AG09319 (cell line): ENCODE measurements around the gene USH1C.

Source experiments
- DNase-seq: peaks from one replicate; pipeline ENCODE4 v3.0.0-alpha.2; 2010; ENCODE audit warnings: low read depth; ENCODE audit errors: extremely low read depth
- TF ChIP-seq, protein P1 (sequence below): IDR thresholded peaks from 2 replicates; pipeline ENCODE4 v1.5.1; 2011; ENCODE audit warnings: low read depth, mild to moderate bottlenecking, inconsistent platforms, low read length, moderate library complexity

Gene USH1C

DNA sequence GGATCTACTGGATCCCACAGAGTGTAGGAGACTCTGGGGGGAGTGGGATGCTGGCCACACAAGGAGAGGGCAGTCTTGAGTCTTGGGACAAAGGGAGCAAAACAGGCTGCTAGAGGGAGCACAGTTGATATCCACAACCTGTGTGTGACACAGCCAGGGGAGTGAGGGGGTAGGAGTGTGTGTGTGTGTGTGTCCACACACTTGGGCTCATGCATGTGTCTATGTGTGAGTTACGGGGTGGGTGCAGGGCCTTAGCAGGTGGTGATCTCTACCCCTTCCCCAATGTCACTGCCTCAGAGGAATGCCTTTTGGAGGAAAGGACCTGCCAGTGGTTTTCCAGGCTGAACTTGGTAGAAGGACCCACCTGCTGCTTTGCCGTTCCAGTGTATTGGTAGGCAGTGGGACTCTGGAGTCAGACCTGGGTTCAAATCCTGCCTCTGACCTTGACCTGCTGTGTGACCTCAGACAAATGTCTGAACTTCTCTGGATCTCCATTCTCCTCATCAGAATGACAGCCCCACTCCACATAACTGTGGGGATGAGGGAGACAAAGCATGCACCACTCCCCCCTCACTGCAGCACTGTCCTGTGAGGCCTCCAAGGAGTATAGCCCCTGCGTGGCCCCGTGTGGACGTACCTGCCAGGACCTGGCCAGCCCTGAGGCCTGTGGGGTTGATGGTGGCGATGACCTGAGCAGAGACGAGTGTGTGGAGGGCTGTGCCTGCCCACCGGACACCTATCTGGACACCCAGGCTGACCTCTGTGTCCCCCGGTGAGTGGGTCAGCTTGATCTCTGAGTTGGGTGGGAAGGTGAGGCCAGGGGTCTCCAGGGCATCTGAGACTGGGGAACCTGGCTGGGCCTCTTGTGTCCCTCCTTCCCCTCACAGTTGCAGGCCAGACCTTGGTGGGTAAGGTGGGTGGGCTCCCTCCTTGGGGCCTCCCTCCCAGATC lies 30.2 kb upstream of the USH1C start:
- TF ChIP-seq, protein P1, sequence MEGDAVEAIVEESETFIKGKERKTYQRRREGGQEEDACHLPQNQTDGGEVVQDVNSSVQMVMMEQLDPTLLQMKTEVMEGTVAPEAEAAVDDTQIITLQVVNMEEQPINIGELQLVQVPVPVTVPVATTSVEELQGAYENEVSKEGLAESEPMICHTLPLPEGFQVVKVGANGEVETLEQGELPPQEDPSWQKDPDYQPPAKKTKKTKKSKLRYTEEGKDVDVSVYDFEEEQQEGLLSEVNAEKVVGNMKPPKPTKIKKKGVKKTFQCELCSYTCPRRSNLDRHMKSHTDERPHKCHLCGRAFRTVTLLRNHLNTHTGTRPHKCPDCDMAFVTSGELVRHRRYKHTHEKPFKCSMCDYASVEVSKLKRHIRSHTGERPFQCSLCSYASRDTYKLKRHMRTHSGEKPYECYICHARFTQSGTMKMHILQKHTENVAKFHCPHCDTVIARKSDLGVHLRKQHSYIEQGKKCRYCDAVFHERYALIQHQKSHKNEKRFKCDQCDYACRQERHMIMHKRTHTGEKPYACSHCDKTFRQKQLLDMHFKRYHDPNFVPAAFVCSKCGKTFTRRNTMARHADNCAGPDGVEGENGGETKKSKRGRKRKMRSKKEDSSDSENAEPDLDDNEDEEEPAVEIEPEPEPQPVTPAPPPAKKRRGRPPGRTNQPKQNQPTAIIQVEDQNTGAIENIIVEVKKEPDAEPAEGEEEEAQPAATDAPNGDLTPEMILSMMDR = no peak
- no peak for DNase-seq

DNA sequence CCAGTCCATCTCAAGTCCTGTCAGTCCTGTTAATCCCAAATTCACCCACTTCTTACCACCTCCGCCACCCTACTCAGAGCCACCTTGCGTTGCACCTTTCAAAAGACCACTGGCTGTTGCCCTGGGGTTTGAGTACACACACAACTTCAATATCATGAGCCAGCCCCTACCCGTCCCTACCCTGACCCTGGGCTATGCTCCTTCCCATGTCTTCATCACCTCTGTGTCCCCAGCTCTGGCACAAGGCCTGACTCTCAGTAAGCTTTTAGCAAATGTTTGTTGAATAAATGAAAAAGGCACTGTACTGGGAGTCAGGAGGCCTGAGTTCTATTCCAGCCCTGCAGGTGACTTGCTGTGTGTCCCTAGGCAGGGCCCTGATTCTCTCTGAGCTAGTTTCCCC lies 29.3 kb upstream of the USH1C start:
- TF ChIP-seq, protein P1 = no peak
- DNase-seq = no peak

DNA sequence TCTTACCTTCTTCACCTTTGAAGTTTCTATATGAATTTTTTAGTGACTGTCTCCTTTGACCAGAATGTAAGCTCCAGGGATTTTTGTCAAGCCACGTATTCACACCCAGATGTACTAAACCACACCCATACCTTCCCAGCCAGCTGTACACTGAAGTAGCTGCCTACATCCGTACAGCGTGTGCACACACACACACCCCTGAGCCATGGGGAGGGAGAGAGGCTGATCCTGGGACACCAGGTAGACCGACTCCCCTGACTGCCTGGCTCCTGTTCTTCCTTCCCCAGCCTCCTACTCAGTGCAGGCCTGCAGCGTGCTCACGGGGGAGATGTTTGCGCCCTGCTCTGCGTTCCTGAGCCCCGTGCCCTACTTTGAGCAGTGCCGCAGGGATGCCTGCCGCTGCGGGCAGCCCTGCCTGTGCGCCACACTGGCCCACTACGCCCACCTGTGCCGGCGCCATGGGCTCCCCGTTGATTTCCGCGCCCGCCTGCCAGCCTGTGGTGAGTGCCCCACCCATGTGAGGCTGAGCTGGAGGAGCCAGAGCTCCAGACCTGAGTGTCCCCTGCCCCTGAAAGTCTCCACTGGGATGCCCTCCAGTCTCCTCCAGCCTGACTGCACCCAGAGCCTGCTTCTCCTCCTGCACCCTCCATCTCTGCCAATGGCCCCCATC lies 28.7 kb upstream of the USH1C start:
- TF ChIP-seq, protein P1 = no peak
- no peak for DNase-seq

DNA sequence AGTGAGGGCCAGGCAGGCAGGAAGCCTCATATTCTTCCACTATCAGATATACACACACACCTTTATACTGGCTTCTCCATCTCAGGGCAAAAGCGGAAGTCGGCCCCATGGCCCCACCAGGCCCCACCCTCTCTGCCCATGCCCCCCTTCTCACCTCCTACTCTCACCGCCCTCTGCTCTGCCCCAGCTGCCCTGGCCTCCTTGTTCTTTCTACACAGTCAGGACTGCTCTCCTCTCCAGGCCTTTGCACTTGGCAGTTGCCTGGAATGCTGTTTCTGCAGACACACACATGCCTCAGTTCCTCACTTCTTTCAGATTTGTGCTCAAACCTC lies 28.1 kb upstream of the USH1C start:
- DNase-seq = no peak
- TF ChIP-seq, protein P1 = no peak

DNA sequence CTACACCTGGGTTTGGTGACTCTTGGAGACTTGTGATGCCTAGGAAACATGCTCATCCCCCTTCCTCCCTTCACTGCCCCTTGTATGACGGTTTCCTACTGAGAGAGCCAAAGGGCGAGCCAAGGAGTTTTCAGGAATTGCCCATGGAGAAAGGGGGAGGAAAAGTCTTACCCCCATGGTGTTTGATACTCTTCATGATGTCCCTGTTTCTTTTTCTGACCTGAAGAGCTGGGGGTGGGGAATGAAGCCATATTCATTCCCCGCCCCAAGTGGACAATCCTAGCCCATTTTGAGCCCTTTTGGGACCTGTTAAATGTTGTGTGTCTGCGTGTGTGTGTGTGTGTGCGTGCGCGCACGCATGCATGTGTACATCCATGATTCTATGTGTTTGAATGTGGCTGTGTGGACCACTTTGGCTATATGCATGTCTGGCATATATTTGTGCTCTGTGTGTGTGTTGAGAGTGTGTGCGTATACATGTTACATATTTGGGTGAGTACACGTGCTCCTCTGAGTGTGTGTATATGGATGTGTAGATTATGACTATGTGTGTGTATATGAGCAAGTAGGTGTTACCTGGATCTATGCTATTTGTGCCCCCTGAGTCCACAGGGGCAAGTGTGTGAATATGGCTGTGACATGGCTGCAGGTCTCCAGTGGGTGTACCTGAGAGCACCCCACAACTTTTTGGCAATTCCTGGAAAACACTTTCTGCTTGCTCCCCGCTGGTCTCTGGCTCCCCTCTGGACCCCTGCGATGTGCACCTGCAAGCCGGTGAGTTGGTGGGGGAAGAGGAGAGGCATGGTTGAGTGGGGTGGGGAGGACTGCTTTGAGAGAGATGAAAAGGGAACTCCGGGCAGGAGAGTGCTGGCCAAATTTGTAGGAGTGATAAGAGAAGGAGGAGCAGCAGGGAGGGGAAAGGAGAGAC lies 27.5 kb upstream of the USH1C start:
- DNase-seq = no peak

DNA sequence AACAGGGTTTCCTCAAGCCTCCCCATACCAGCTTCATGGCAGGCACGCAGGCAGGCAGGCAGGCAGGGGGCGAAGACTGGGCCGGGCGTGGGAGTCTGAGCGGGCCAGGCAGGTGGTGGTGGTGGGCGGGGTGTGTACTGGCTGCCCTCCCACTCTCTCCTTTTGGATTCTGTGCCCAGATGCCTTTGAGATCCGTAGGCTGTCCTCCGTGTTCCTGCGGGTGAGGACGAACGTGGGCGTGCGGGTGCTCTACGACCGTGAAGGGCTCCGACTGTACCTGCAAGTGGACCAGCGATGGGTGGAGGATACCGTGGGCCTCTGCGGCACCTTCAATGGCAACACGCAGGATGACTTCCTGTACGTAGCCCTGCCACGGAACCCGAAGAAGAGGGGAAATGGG lies 25.8 kb upstream of the USH1C start:
- no peak for DNase-seq
- TF ChIP-seq, protein P1 = no peak

More for the DNA sequence above, 27.5 kb upstream of the USH1C start:
- TF ChIP-seq, protein P1 = no peak
